Activated naive CD4-positive, alpha-beta T cell treated with anti-CD3 and anti-CD28 coated beads, Interleukin-2, amount 50 U/mL, for 72 hours (primary cell): Measurements from ENCODE around the gene CA5A. TPM values are rescaled to one million over a fixed set of nuclear protein-coding genes. Genes with fewer than 3 reads are reported as not detected.

Experiments
- total RNA-seq, 2 donors: library from RNA; stranded (reverse); gene quantifications; one replicate each; pipeline ENCODE4 v1.2.3, GENCODE V29; 2022

The CA5A gene
- total RNA-seq, 2 donors from 2014 or later: not detected

Other genes starting within 250 kb of the CA5A start
- 100 to 1,000 TPM in 1 of 2 donors, 10 to 100 TPM in 1; 75.4 to 114 TPM for gene KLHDC4, start 170.5 kb downstream of the CA5A start, total RNA-seq
- gene SLC7A5, start 67.0 kb downstream of the CA5A start, total RNA-seq: 100 to 1,000 TPM; 112 to 197 TPM
- 10 to 100 TPM; 44.6 to 46.8 TPM for gene BANP, start 14.9 kb upstream of the CA5A start, total RNA-seq